IMR-90 (cell line): ENCODE measurements around the gene RTEL1.

Source experiments
- CEBPB ChIP-seq: IDR thresholded peaks from 2 replicates; pipeline ENCODE4 v1.6.1; 2012; ENCODE audit warnings: low read depth, low read length, improper control_type of control experiment
- MXI1 ChIP-seq: IDR thresholded peaks from 2 replicates; pipeline ENCODE4 v1.6.1; 2012; ENCODE audit warnings: low read depth, mild to moderate bottlenecking, low read length, moderate library complexity, borderline replicate concordance
- POLR2A ChIP-seq: IDR thresholded peaks from 2 replicates; pipeline ENCODE4 v1.6.1; 2012; ENCODE audit warnings: mild to moderate bottlenecking, low read depth, low read length
- RAD21 ChIP-seq: IDR thresholded peaks from 2 replicates; pipeline ENCODE4 v1.6.1; 2012; ENCODE audit warnings: low read length, improper control_type of control experiment
- RCOR1 ChIP-seq: IDR thresholded peaks from 2 replicates; pipeline ENCODE4 v1.6.1; 2012; ENCODE audit warnings: mild to moderate bottlenecking, low read length, improper control_type of control experiment; ENCODE audit not compliant: insufficient replicate concordance
- RFX5 ChIP-seq: IDR thresholded peaks from 2 replicates; pipeline ENCODE4 v1.8.0; 2012; ENCODE audit warnings: low read depth, mild to moderate bottlenecking, low read length, moderate library complexity
- TF ChIP-seq, protein P1 (sequence below): fragments of 150-350 bp; IDR thresholded peaks from 2 replicates; pipeline ENCODE4 v1.6.1; 2017; ENCODE audit warnings: mild to moderate bottlenecking, antibody characterized with exemption, low read length, low read depth
- TF ChIP-seq, protein P2 (sequence below): conservative IDR thresholded peaks from 2 replicates; pipeline ENCODE4 v1.5.1; 2012; ENCODE audit warnings: mild to moderate bottlenecking, low read depth, low read length, improper control_type of control experiment

DNA sequence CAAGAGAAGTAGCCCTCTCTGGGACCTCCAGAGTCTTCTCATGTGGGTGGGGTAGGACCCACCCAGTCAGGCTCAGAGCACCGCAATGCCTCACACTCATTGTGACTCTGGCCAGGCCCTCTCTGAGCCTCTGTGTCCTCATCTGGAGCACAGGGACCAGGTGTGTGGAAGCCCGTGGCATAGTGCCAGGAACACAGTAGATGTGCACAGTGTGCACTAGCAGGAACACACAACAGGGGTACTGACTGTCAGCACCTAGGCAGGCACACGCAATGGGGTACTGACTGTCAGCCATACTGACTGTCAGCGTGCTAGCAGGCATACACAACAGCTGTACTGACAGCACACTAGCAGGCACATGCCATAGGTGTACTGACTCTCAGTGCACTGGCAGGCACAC lies 2.9 kb upstream of the RTEL1 start:
- TF ChIP-seq, protein P1, sequence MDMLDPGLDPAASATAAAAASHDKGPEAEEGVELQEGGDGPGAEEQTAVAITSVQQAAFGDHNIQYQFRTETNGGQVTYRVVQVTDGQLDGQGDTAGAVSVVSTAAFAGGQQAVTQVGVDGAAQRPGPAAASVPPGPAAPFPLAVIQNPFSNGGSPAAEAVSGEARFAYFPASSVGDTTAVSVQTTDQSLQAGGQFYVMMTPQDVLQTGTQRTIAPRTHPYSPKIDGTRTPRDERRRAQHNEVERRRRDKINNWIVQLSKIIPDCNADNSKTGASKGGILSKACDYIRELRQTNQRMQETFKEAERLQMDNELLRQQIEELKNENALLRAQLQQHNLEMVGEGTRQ, result no peak
- TF ChIP-seq, protein P2, sequence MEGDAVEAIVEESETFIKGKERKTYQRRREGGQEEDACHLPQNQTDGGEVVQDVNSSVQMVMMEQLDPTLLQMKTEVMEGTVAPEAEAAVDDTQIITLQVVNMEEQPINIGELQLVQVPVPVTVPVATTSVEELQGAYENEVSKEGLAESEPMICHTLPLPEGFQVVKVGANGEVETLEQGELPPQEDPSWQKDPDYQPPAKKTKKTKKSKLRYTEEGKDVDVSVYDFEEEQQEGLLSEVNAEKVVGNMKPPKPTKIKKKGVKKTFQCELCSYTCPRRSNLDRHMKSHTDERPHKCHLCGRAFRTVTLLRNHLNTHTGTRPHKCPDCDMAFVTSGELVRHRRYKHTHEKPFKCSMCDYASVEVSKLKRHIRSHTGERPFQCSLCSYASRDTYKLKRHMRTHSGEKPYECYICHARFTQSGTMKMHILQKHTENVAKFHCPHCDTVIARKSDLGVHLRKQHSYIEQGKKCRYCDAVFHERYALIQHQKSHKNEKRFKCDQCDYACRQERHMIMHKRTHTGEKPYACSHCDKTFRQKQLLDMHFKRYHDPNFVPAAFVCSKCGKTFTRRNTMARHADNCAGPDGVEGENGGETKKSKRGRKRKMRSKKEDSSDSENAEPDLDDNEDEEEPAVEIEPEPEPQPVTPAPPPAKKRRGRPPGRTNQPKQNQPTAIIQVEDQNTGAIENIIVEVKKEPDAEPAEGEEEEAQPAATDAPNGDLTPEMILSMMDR, result no peak
- no peak for TF ChIP-seq RCOR1
- no peak for TF ChIP-seq RFX5
- no peak for TF ChIP-seq POLR2A
- no peak for TF ChIP-seq CEBPB
- TF ChIP-seq RAD21, result no peak
- no peak for TF ChIP-seq MXI1
